GM12873 (cell line): ENCODE results near the gene AGBL1.

ENCODE experiments used
- CTCF ChIP-seq: IDR thresholded peaks from 2 replicates; pipeline ENCODE4 v1.5.1; 2012; ENCODE audit warnings: low read depth, mild to moderate bottlenecking, moderate library complexity, low read length, control low read depth; ENCODE audit not compliant: insufficient read depth; ENCODE audit errors: missing control alignments

Gene AGBL1

GRCh38 chr15:86347245-86347644, 267.6 kb downstream of the AGBL1 start:
- TF ChIP-seq CTCF: no peak

GRCh38 chr15:86349565-86349964, 269.9 kb downstream of the AGBL1 start:
- no peak for TF ChIP-seq CTCF

GRCh38 chr15:86353213-86353612, 273.5 kb downstream of the AGBL1 start:
- no peak for TF ChIP-seq CTCF

- TF ChIP-seq CTCF: no peak
These were observed 275.7 kb downstream of the AGBL1 start for GRCh38 chr15:86355361-86355760.

GRCh38 chr15:86355801-86356200, 276.1 kb downstream of the AGBL1 start:
- no peak for TF ChIP-seq CTCF

GRCh38 chr15:86362555-86362954, 282.9 kb downstream of the AGBL1 start:
- no peak for TF ChIP-seq CTCF

- TF ChIP-seq CTCF: no peak
These were observed 293.5 kb downstream of the AGBL1 start for GRCh38 chr15:86373147-86373546.
